Frontal cortex (tissue), 4 donors: ENCODE results near the gene CALU. TPM values are rescaled to one million over a fixed set of nuclear protein-coding genes. Genes with fewer than 3 reads are reported as not detected.

Source experiments
- DNase-seq, 2 donors: peaks; one replicate each; pipeline ENCODE4 v3.0.0; 2012; ENCODE audit warnings: low spot score in 2 of 2
- FAIRE-seq: peaks from 2 replicates; lab custom pipeline; 2012; peaks lifted over from hg19 to GRCh38; lab: Jason Lieb, UNC
- total RNA-seq: library from RNA; depleted of rRNA; stranded (reverse); fragments of >200 nt; gene quantifications from one replicate; pipeline ENCODE4 v1.2.3, GENCODE V29; 2014
- donor health status: control.
- donor health status: control.
- donor health status: control.

The CALU gene
- 55.0 TPM for total RNA-seq

- DNase-seq (peak; percentile 97 to 99), FAIRE-seq (no peak)
These were observed at the start of gene CALU for GRCh38 chr7:128739048-128739962. Gene CALU (plus strand): TSS chr7:128739359. CDS start chr7:128748584, 9,225 bp downstream.

- DNase-seq (no peak), FAIRE-seq (no peak)
These were observed 47.9 kb upstream of the CALU start for GRCh38 chr7:128691227-128691626.

GRCh38 chr7:128692623-128693270 lies 46.4 kb upstream of the CALU start:
- DNase-seq: no peak
- no peak for FAIRE-seq

- FAIRE-seq: no peak
- no peak for DNase-seq
These were observed 45.7 kb upstream of the CALU start for GRCh38 chr7:128693373-128694015.

- FAIRE-seq (no peak), DNase-seq (no peak)
These were observed 44.4 kb upstream of the CALU start for GRCh38 chr7:128694738-128695137.

- FAIRE-seq (no peak), DNase-seq (no peak)
These were observed 41.8 kb upstream of the CALU start for GRCh38 chr7:128697302-128697905.

- FAIRE-seq: no peak
- DNase-seq: no peak
These were observed 39.9 kb upstream of the CALU start for GRCh38 chr7:128699196-128699712.

GRCh38 chr7:128699895-128700294 lies 39.3 kb upstream of the CALU start:
- DNase-seq: no peak
- no peak for FAIRE-seq

- no peak for FAIRE-seq
These were observed 37.9 kb upstream of the CALU start for GRCh38 chr7:128701062-128701785.

GRCh38 chr7:128703609-128704241 lies 35.4 kb upstream of the CALU start:
- FAIRE-seq (no peak), DNase-seq (no peak)

More at GRCh38 chr7:128701062-128701785, 37.9 kb upstream of the CALU start:
- no peak for DNase-seq

GRCh38 chr7:128705891-128706333 lies 33.2 kb upstream of the CALU start:
- FAIRE-seq (no peak), DNase-seq (no peak)

GRCh38 chr7:128707752-128708151 lies 31.4 kb upstream of the CALU start:
- DNase-seq: no peak
- no peak for FAIRE-seq

- DNase-seq (no peak), FAIRE-seq (no peak)
These were observed 30.9 kb upstream of the CALU start for GRCh38 chr7:128708235-128708634.

- no peak for FAIRE-seq
- no peak for DNase-seq
These were observed 30.3 kb upstream of the CALU start for GRCh38 chr7:128708824-128709223.

- FAIRE-seq (no peak), DNase-seq (no peak)
These were observed 28.7 kb upstream of the CALU start for GRCh38 chr7:128710481-128710880.

GRCh38 chr7:128713794-128714193 lies 25.4 kb upstream of the CALU start:
- DNase-seq: no peak
- no peak for FAIRE-seq

- DNase-seq (no peak), FAIRE-seq (no peak)
These were observed 24.3 kb upstream of the CALU start for GRCh38 chr7:128714701-128715495.
